H1 (cell line): ENCODE results near the gene SS18L1.

Experiments
- CTCF ChIP-seq, 3 experiments: IDR thresholded peaks; 1 replicate in 2 of 3; 2 replicates in 1 of 3; pipeline versions ENCODE4 v1.5.1 to v1.6.1; 2011; ENCODE audit warnings: low read length in 3 of 3, mild to moderate bottlenecking in 3 of 3, inconsistent platforms in 2 of 3, low read depth in 1 of 3, moderate library complexity in 1 of 3; ENCODE audit not compliant: insufficient read depth in 1 of 3; ENCODE audit errors: control extremely low read depth in 1 of 3
- GTF2F1 ChIP-seq: IDR thresholded peaks from 2 replicates; pipeline ENCODE4 v1.6.1; 2012; ENCODE audit warnings: low read depth, low read length, improper control_type of control experiment, borderline replicate concordance
- POLR2AphosphoS5 ChIP-seq: IDR thresholded peaks from 2 replicates; pipeline ENCODE4 v1.6.1; 2011; ENCODE audit warnings: low read depth, low read length
- RXRA ChIP-seq: IDR thresholded peaks from 2 replicates; pipeline ENCODE4 v1.6.1; 2011; ENCODE audit warnings: low read depth, mild to moderate bottlenecking, low read length, moderate library complexity; ENCODE audit not compliant: insufficient read depth
- SIN3A ChIP-seq, 2 experiments: IDR thresholded peaks in 1 of 2; conservative IDR thresholded peaks in 1 of 2; 2 replicates each; pipeline ENCODE4 v1.6.1; 2011 to 2012; ENCODE audit warnings: low read length in 2 of 2, improper control_type of control experiment in 1 of 2, low read depth in 1 of 2, mild to moderate bottlenecking in 1 of 2
- TAF1 ChIP-seq: IDR thresholded peaks from 2 replicates; pipeline ENCODE4 v1.6.1; 2011; ENCODE audit warnings: mild to moderate bottlenecking, low read depth, low read length

DNA sequence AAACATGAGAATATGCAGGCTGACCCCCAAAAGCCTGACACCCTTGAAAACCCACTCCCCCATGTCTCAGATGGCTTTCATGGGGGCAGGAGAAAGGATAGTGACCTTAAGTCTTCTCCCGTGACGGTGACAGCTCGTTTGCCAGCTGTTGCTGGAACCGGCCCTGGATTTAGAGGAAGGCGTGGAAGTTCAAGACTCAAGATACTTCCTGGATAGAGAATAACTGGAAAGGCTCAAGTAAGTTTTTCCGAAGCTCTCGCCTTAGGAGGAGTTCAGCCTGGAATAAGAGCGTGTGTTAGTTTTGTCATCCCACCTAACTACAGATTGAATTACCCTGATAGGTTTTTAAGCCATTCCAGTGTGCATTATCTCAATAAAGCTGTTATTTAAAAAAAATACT is 27.7 kb downstream of the SS18L1 start:
- TF ChIP-seq SIN3A (conservative IDR thresholded peaks at IDR 0.05 in 1 of 2, IDR thresholded peaks at IDR 0.05 in 1 of 2; ENCODE audit: low read depth in 1 of 2, low read length in 2 of 2), result no peak
- no peak for TF ChIP-seq TAF1
- no peak for TF ChIP-seq CTCF (IDR thresholded peaks at IDR 0.05; ENCODE audit: control extremely low read depth in 1 of 3, insufficient read depth in 1 of 3, low read depth in 1 of 3, low read length in 3 of 3)
- no peak for TF ChIP-seq RXRA
- TF ChIP-seq GTF2F1, result no peak
- TF ChIP-seq POLR2AphosphoS5, result no peak
